Kidney (tissue), 14 donors: ENCODE measurements around the gene PXT1. TPM values are rescaled to one million over a fixed set of nuclear protein-coding genes. Genes with fewer than 3 reads are reported as not detected.

ENCODE experiments used
- DNase-seq, 5 donors: peaks; one replicate each; pipeline ENCODE4 v3.0.0-alpha.2; 2013 to 2020
- FAIRE-seq: peaks from 2 replicates; lab custom pipeline; 2012; peaks lifted over from hg19 to GRCh38; lab: Jason Lieb, UNC
- H3K27ac ChIP-seq, 2 donors: one replicate each; pipeline ENCODE4 v1.7.0; 2013; ENCODE audit warnings: low read depth in 2 of 2, low read length in 2 of 2, inconsistent platforms in 1 of 2
- H3K27me3 ChIP-seq: one replicate; pipeline ENCODE4 v1.7.1; 2013; ENCODE audit warnings: low read length, inconsistent platforms; ENCODE audit not compliant: control insufficient read depth, insufficient read depth
- H3K36me3 ChIP-seq, 3 donors: one replicate each; pipeline versions ENCODE4 v1.7.0 to v1.7.1; 2013; ENCODE audit warnings: low read length in 3 of 3, control low read depth in 1 of 3, inconsistent platforms in 1 of 3; ENCODE audit not compliant: insufficient read depth in 3 of 3, control insufficient read depth in 2 of 3
- H3K4me1 ChIP-seq, 3 donors: one replicate each; pipeline versions ENCODE4 v1.7.0 to v1.7.1; 2013; ENCODE audit warnings: low read length in 3 of 3, inconsistent platforms in 1 of 3, low read depth in 1 of 3; ENCODE audit not compliant: control insufficient read depth in 2 of 3, insufficient read depth in 2 of 3
- H3K4me3 ChIP-seq, 3 donors: one replicate each; pipeline versions ENCODE4 v1.7.0 to v1.8.1; 2013; ENCODE audit warnings: low read length in 3 of 3, control low read depth in 1 of 3, inconsistent platforms in 1 of 3
- H3K9ac ChIP-seq, 3 donors: one replicate each; pipeline versions ENCODE4 v1.7.0 to v1.7.1; 2013; ENCODE audit warnings: low read length in 3 of 3, control low read depth in 1 of 3, inconsistent platforms in 1 of 3
- H3K9me3 ChIP-seq, 3 donors: one replicate each; pipeline versions ENCODE4 v1.7.0 to v1.7.1; 2013; ENCODE audit warnings: low read length in 3 of 3, control low read depth in 1 of 3, inconsistent platforms in 1 of 3; ENCODE audit not compliant: control insufficient read depth in 2 of 3, insufficient read depth in 1 of 3
- CTCF ChIP-seq: IDR thresholded peaks from 3 replicates; pipeline ENCODE4 v1.5.1; 2012; ENCODE audit warnings: mild to moderate bottlenecking, moderate library complexity, borderline replicate concordance; ENCODE audit not compliant: insufficient read depth; ENCODE audit errors: extremely low read depth
- intact Hi-C: fragments of 100-400 bp; cut with DNase I; formaldehyde crosslinking; loops from one replicate; pipeline ENCODE4 v1.11.1; 2022
- polyA plus RNA-seq: library from polyadenylated mRNA; stranded (reverse); fragments of 350-450 nt; fragmentation: Illumina TruSeq; extraction: RNeasy Lipid Tissue Mini Kit (QIAGEN cat#74804); gene quantifications from one replicate; pipeline ENCODE4 v1.2.3, GENCODE V29; 2014; ENCODE audit warnings: low read depth, low replicate concordance; ENCODE audit not compliant: insufficient read depth
- total RNA-seq: library from RNA; stranded (reverse); fragmentation: NEBNext Ultra II Directional; extraction: Animal tissue kit (Norgen Biotek cat#: 25700); gene quantifications from one replicate; pipeline ENCODE4 v1.2.1, GENCODE V29; 2021
- donor health status: control.
- donor health status: control.
- donor health status: control.
- donor health status: control.
- donor health status: control.
- donor health status: DM: yes; HTN: yes; CAD: no.
- donor health status: Normal renal cell carcinoma (clear cell type).

PXT1 gene
- total and polyA plus RNA-seq, 2 donors from 2014 or later, result 0.13 TPM; not detected in 1

- Histone ChIP-seq H3K27me3 (no peaks in the 10 kb centered on the region), H3K9me3 (no peaks in the 10 kb centered on the region), H3K36me3 (no peaks in the 10 kb centered on the region), H3K4me1 (peaks cover 0 to 3% (median 2%) of the 10 kb centered on the region in 3 donors), H3K4me3 (no peak overlapping the region), H3K27ac (no peak overlapping the region), H3K9ac (no peak overlapping the region)
- no peak for FAIRE-seq
- no peak for DNase-seq
- intact Hi-C loops, result no loop called here
- no peak for TF ChIP-seq CTCF
These were observed 23.3 kb downstream of the PXT1 start for GRCh38 chr6:36419310-36419709.

GRCh38 chr6:36418558-36418957 is 24.1 kb downstream of the PXT1 start:
- H3K27me3 ChIP-seq, result no peaks in the 10 kb centered on the region
- peaks cover 0 to 3% (median 2%) of the 10 kb centered on the region in 3 donors for H3K4me1 ChIP-seq
- peak in 1 of 5 donors; percentile 34 for DNase-seq
- intact Hi-C loops, result no loop called here
- no peaks in the 10 kb centered on the region for H3K36me3 ChIP-seq
- TF ChIP-seq CTCF, result no peak
- H3K27ac ChIP-seq, result no peak overlapping the region
- no peak for FAIRE-seq
- H3K9me3 ChIP-seq, result no peaks in the 10 kb centered on the region
- H3K9ac ChIP-seq, result no peak overlapping the region
- H3K4me3 ChIP-seq, result no peak overlapping the region

- intact Hi-C loops, result no loop called here
- H3K9ac ChIP-seq, result no peak overlapping the region
- H3K4me3 ChIP-seq, result no peak overlapping the region
- no peaks in the 10 kb centered on the region for H3K36me3 ChIP-seq
- no peaks in the 10 kb centered on the region for H3K27me3 ChIP-seq
- no peaks in the 10 kb centered on the region for H3K4me1 ChIP-seq
- H3K9me3 ChIP-seq, result no peaks in the 10 kb centered on the region
- no peak for FAIRE-seq
- H3K27ac ChIP-seq, result no peak overlapping the region
- TF ChIP-seq CTCF, result no peak
- DNase-seq, result no peak
These were observed 28.2 kb downstream of the PXT1 start for GRCh38 chr6:36414481-36414880.
